22Rv1 (cell line): ENCODE measurements around the gene CNEP1R1.

Source experiments
- CTCF ChIP-seq: fragments of 450-650 bp; IDR thresholded peaks from 2 replicates; pipeline ENCODE4 v1.5.1; 2017; ENCODE audit warnings: mild to moderate bottlenecking
- ZFX ChIP-seq: fragments of 450-650 bp; IDR thresholded peaks from 2 replicates; pipeline ENCODE4 v1.6.1; 2017; ENCODE audit warnings: antibody characterized with exemption, borderline replicate concordance

DNA sequence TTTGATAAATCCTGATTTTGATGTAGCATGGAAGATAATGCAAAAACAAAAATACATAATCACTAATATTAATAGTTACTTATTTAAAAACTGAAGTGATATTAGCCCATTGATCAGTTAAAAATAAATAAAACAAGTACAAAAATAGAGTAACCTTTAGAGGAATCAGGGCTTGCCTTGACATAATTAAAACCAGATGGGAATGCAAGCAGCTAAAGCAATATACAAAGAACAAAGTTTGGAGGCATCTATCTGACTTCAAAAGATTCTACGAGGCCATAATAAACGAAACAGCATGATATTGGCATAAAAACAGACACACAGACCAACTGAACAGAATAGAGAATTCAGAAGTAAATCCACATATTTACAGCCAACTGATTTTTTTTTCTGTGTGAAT, 25.8 kb downstream of the CNEP1R1 start:
- no peak for TF ChIP-seq CTCF
- no peak for TF ChIP-seq ZFX
